HEK293 (cell line): ENCODE results near the gene LRP10.

ENCODE experiments used
- ATF2 ChIP-seq: fragments of 450-650 bp; formaldehyde crosslinking; IDR thresholded peaks from 2 replicates; pipeline ENCODE4 v1.5.1; 2016; ENCODE audit warnings: missing biosample characterization, missing genetic modification characterization, low read depth
- PATZ1 ChIP-seq: fragments of 450-650 bp; formaldehyde crosslinking; IDR thresholded peaks from 2 replicates; pipeline ENCODE4 v1.5.1; 2016; ENCODE audit warnings: missing biosample characterization, missing genetic modification characterization
- ZBTB8A ChIP-seq: fragments of 450-650 bp; formaldehyde crosslinking; IDR thresholded peaks from 2 replicates; pipeline ENCODE4 v1.5.1; 2016; ENCODE audit warnings: missing biosample characterization, missing genetic modification characterization
- ZFP3 ChIP-seq: fragments of 450-650 bp; formaldehyde crosslinking; IDR thresholded peaks from 2 replicates; pipeline ENCODE4 v1.5.1; 2016; ENCODE audit warnings: low read depth, missing biosample characterization, missing genetic modification characterization
- ZNF10 ChIP-seq: fragments of 450-650 bp; formaldehyde crosslinking; IDR thresholded peaks from 2 replicates; pipeline ENCODE4 v1.5.1; 2017; ENCODE audit warnings: missing biosample characterization, missing genetic modification characterization
- ZNF335 ChIP-seq: fragments of 450-650 bp; formaldehyde crosslinking; conservative IDR thresholded peaks from 2 replicates; pipeline ENCODE4 v1.5.1; 2016; ENCODE audit warnings: missing biosample characterization, missing genetic modification characterization
- ZNF48 ChIP-seq: fragments of 450-650 bp; formaldehyde crosslinking; IDR thresholded peaks from 2 replicates; pipeline ENCODE4 v1.5.1; 2016; ENCODE audit warnings: missing biosample characterization, missing genetic modification characterization
- ZNF580 ChIP-seq: fragments of 450-650 bp; formaldehyde crosslinking; IDR thresholded peaks from 2 replicates; pipeline ENCODE4 v1.5.1; 2016; ENCODE audit warnings: missing biosample characterization, missing genetic modification characterization
- ZNF654 ChIP-seq: fragments of 450-650 bp; formaldehyde crosslinking; IDR thresholded peaks from 2 replicates; pipeline ENCODE4 v1.5.1; 2016; ENCODE audit warnings: low read depth, missing biosample characterization, missing genetic modification characterization
- TF ChIP-seq, protein P1 (sequence below): fragments of 450-650 bp; formaldehyde crosslinking; IDR thresholded peaks from 2 replicates; pipeline ENCODE4 v1.5.1; 2016; ENCODE audit warnings: missing biosample characterization, missing genetic modification characterization

- TF ChIP-seq ZBTB8A (tag by site-specific recombination), result no peak
- TF ChIP-seq, protein P1, sequence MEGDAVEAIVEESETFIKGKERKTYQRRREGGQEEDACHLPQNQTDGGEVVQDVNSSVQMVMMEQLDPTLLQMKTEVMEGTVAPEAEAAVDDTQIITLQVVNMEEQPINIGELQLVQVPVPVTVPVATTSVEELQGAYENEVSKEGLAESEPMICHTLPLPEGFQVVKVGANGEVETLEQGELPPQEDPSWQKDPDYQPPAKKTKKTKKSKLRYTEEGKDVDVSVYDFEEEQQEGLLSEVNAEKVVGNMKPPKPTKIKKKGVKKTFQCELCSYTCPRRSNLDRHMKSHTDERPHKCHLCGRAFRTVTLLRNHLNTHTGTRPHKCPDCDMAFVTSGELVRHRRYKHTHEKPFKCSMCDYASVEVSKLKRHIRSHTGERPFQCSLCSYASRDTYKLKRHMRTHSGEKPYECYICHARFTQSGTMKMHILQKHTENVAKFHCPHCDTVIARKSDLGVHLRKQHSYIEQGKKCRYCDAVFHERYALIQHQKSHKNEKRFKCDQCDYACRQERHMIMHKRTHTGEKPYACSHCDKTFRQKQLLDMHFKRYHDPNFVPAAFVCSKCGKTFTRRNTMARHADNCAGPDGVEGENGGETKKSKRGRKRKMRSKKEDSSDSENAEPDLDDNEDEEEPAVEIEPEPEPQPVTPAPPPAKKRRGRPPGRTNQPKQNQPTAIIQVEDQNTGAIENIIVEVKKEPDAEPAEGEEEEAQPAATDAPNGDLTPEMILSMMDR (tag by site-specific recombination), result no peak
- no peak for TF ChIP-seq ZNF580
- TF ChIP-seq ZNF335 (tag by site-specific recombination), result no peak
- TF ChIP-seq ATF2 (tag by site-specific recombination), result no peak
- no peak for TF ChIP-seq ZNF48 (tag by site-specific recombination)
- TF ChIP-seq PATZ1 (tag by site-specific recombination), result no peak
- TF ChIP-seq ZNF654 (tag by site-specific recombination), result no peak
- TF ChIP-seq ZNF10 (tag by site-specific recombination), result no peak
- no peak for TF ChIP-seq ZFP3
Measured at GRCh38 chr14:22842211-22843122, 29.1 kb upstream of the LRP10 start.
